DMS114 treated with DMSO at 0.1 percent for 48 hours (cell line): ENCODE data around the gene PRAMEF26.
"Not testable (repeated sequence)": the region's sequence is repeated elsewhere in the genome, so short reads cannot be mapped to it uniquely, and the experiment has no call there.

Experiments
- DNase-seq: peaks from one replicate; lab custom pipeline; 2025; ENCODE audit not compliant: unreplicated experiment; lab: John Stamatoyannopoulos, UW

Gene PRAMEF26

GRCh38 chr1:13155909-13156308, at the start of gene PRAMEF26:
Gene PRAMEF26, minus strand, starts transcription at chr1:13156009. Its CDS starts 2,914 bp downstream, at chr1:13153095.
- DNase-seq, result not testable (repeated sequence)

GRCh38 chr1:13201309-13201708, 45.5 kb upstream of the PRAMEF26 start, which contains the start of gene PRAMEF13:
Gene PRAMEF13, minus strand, starts transcription at chr1:13201409. Its CDS starts 1,820 bp downstream, at chr1:13199589.
- DNase-seq, result not testable (repeated sequence)

- DNase-seq, result not testable (repeated sequence)
Observed at GRCh38 chr1:13171548-13171947, 15.7 kb upstream of the PRAMEF26 start, which contains the start of gene PRAMEF9. Gene PRAMEF9, plus strand, starts transcription at chr1:13171848. Its CDS starts 3,433 bp downstream, at chr1:13175281.

GRCh38 chr1:13165531-13165930, 9.7 kb upstream of the PRAMEF26 start, which contains the start of gene HNRNPCL4:
Gene HNRNPCL4, minus strand, starts transcription at chr1:13165631. Its CDS starts 164 bp downstream, at chr1:13165467.
- DNase-seq, result not testable (repeated sequence)

GRCh38 chr1:13116754-13117153, 39.1 kb downstream of the PRAMEF26 start, which contains the start of gene HNRNPCL2:
Gene HNRNPCL2, minus strand, starts transcription at chr1:13116854. Its CDS starts 454 bp downstream, at chr1:13116400.
- not testable (repeated sequence) for DNase-seq
